Renal pelvis (tissue), 4 donors: Measurements from ENCODE around the gene USP36. TPM values are rescaled to one million over a fixed set of nuclear protein-coding genes. Genes with fewer than 3 reads are reported as not detected.

ENCODE experiments used
- DNase-seq: peaks from one replicate; pipeline ENCODE4 v3.0.0-alpha.2; 2013
- polyA plus RNA-seq, 3 donors: library from polyadenylated mRNA; unstranded; fragments of 120-200 nt; gene quantifications; one replicate each; pipeline ENCODE4 v1.2.1, GENCODE V29; 2013; ENCODE audit not compliant: insufficient read length in 3 of 3

Gene USP36
- polyA plus RNA-seq, 3 donors: 39.6 to 47.7 (median 40.9) TPM

- no peak for DNase-seq
These were observed 21.7 kb downstream of the USP36 start for GRCh38 chr17:78818932-78819331.

GRCh38 chr17:78818152-78818846 is 22.3 kb downstream of the USP36 start:
- DNase-seq: no peak

DNA sequence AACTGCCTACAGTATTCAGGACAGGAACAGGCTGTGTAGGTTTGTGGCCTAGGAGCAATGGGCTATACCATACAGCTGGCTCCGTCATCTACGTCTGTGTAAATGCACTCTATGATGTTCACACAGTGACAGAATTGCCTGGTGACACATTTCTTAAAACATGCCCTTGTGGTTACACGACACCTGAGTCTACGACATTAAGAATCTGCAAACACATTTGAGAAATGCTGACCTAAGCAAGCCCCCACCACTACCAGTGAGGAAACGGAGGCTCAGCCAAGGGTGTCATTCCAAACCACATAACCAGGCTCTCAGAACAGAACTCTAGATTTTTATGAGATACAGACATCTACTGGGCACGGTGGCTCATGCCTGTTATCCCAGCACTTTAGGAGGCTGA is 23.5 kb downstream of the USP36 start:
- no peak for DNase-seq

DNA sequence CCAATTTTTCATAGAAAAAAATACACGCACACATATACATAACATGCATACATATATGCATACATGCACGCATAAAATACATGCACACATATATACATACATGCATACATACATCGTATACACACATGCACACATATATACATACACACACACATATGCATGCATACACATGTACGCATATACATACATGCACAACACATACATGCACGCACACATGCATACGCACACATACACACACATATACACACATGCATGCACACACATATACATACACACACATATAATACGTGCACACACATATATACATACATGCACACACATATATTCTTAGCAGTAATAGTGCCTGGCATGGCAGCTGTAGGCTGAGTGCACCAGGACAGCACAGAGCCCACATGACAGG is 24.9 kb downstream of the USP36 start:
- no peak for DNase-seq

DNA sequence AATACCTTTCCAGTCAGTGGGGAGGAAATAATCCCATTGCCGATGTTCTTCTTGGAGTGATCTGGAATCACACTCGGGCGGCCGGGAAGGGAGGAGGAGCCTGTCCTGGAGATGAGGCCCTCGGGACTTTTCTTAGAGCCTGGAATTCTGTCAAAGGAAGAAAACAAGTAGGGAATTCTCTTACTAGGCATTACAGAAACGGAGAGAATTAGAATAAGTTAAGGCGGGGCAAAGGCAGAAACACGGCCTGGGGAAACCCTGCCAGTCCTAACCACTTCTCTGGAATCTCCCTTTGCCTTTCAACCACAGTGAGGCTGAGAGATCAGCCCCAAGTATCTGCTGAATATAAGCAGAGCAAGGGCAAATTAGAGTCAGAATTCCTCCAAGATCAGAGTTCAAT is 27.8 kb downstream of the USP36 start:
- DNase-seq: no peak

DNA sequence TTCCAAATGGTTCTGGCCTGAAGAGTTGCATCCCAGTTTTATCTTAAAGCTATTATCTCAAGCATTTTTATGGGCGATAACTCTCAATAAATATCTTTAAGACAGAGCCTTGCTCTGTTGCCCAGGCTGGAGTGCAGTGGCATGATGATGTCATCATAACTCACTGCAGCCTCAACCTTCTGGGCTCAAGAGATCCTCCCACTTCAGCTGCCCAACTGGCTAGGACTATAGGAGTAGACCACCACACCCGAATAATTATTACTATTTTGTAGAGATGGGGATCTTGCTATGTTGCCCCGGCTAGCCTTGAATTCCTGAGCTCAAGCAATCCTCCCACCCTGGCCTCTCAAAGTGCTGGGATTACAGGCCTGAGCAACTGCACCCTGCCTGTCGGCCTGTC is 32.5 kb downstream of the USP36 start:
- DNase-seq: no peak

DNA sequence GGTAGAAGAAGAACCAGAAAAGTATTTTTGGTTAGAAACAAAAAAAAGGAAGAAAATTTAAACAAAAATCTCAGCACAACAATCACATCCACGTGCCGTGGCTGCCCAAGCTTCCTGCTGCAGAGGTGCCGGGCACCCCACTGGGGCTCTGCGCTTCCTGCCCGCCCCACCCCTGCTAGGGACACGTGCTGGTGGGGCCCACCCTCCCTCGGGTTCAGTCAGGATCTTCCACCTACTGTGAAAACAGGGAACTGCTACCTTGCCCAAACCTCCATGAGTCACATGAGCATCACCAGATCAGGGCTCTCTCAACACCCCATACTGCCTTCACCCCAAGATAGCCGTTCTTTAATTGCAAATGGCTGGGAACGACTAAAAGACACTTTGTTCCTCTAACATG is 34.2 kb downstream of the USP36 start:
- no peak for DNase-seq

GRCh38 chr17:78805301-78805700 is 35.3 kb downstream of the USP36 start:
- DNase-seq: no peak

- DNase-seq: no peak
These were observed 35.8 kb downstream of the USP36 start for GRCh38 chr17:78804777-78805176.

GRCh38 chr17:78803186-78803845 is 37.3 kb downstream of the USP36 start:
- no peak for DNase-seq

DNA sequence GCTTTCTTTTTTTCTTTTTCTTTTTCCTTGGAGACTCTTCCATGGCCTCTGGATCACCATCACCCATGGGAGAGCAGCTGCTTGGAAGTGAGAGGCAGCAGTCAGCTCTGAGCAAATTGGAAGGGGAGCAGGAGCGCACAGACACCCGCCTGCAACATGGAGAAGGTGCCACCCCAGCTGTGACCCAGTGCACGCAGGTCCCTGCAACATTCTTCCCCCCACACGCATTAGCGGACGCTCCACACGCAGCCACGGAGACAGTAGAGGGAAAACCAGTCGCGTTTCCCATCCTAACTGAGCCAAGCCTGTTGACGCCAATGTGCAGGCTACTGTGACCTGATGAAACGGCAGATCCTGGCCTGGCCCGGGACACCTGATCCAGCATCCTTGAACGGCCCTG is 38.2 kb downstream of the USP36 start:
- DNase-seq: no peak

DNA sequence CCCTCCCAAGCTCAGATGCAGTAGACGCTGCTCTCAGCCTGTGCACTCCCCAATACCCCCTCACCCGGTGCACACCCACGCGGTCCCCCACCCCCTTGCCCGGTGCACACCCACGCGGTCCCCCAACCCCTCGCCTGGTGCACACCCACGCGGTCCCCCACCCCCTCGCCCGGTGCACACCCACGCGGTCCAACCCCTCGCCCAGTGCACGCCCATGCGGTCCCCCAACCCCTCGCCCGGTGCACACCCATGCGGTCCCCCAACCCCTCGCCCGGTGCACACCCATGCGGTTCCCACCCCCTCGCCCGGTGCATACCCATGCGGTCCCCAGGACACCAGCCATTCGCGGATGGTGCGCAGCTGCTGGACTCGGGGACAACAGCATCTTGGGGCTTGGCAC is 38.6 kb downstream of the USP36 start:
- no peak for DNase-seq

DNA sequence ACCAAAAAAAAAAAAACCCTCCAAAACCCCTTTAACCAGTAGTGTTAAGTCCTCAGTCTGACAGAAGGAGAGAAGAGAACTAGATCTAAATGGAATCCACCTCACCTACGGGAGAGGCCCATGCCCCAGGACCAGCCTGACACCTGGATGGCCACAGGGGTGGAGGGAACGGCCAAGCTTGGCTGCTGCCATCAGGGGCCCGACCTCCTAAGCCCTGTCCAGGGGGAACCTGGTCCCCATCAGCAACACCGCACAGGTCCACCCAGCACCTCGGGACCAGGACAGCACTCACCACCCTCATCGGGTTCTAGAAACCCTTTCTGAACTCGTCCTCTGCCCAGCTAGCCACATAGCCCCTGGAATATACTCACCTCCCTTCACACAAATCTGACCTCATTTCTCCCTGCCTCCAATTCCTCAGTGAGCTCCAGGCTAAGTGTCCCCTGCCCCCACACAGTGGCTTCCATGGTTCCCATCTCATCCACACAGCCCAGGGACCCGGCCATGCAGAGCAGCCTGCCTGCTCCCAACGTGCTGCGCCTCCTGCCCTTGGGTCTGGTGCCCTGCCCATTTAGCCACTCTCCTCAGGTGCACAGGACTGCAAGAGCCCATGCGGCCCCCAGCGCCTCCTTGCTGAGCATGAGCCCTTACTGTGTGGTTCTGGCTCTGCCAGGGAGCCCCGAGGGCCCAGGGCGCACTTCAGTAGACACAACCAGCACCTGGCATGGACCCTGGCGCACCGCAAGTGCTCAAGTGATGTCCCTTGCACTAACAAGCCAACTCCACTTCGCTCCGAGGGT is 40.3 kb downstream of the USP36 start:
- DNase-seq: no peak

- DNase-seq: no peak
These were observed 41.7 kb downstream of the USP36 start for GRCh38 chr17:78798695-78799559.

DNA sequence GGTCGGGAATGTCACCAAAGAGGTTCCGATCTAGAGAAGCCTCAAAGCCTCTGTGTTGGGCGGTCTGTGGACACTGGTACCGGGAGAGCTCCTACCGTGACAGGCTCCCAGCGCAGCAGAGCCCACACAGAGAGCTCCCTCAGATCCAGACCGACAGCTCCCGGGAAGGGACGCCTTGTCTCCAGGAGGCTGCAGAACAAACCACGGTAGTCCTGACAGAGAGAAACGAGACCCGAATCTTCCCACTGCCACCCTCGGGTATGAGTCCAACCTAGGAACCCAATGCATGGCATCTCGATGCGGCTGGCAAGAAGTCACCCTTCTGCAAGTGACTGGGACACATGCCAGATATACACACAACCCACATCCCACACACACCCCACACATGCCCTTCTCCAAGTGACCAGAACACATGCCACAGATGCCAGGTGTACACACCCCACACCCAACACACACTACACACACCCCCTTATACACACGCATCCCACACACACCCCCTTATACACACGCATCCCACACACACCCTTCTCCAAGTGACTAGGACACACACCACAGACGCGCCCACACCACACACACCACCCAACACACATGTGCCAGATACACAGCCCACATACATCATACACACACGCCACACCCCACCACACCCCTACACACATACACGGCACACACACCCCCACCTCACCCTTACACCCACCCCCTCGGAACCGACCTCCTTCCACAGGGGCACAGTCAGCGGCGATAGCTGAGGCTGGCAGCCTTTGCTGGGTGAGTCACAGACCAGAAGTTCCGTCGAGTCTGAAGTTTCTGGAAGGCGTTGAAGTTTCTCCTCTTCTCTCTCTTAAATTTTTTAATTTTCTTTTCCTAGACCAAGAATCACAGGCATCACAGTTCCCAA is 42.7 kb downstream of the USP36 start:
- DNase-seq: no peak

DNA sequence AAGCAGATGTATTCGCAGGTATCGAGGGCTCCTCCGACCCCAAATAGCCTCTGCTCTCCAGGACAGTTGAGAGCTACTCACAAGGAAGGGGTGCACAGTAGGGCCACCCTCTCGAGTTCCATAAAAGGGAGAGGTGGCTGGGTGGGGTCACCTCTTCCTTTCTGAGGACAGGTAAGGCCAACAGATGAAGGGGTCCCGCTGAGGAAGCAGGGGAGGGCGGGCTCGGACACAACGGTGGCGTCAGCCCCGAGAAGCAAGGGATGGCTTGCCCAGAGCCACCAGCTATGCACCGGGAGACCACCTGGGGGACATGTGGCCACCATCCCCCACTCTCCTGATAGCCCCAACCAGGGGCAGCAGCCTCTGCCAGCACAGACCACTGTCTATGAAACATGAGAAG is 43.4 kb downstream of the USP36 start:
- no peak for DNase-seq

GRCh38 chr17:78796517-78796900 is 44.1 kb downstream of the USP36 start:
- no peak for DNase-seq

GRCh38 chr17:78795861-78796516 is 44.6 kb downstream of the USP36 start:
- DNase-seq: no peak

- no peak for DNase-seq
These were observed 45.6 kb downstream of the USP36 start for GRCh38 chr17:78794864-78795640.

- DNase-seq: no peak
These were observed 46.2 kb downstream of the USP36 start for GRCh38 chr17:78794399-78794798.
